CD14-positive monocyte (primary cell): Measurements from ENCODE around the gene LRFN3. TPM values are rescaled to one million over a fixed set of nuclear protein-coding genes. Genes with fewer than 3 reads are reported as not detected.

ENCODE experiments used
- DNase-seq, 3 donors: peaks; one replicate each; pipeline ENCODE4 v3.0.0-alpha.2; 2011 to 2022
- H2AFZ ChIP-seq: 2 replicates; pipeline ENCODE4 v1.6.0; 2012; ENCODE audit warnings: mild to moderate bottlenecking, low read depth, low read length, inconsistent platforms; ENCODE audit not compliant: insufficient read depth, poor library complexity, severe bottlenecking
- H3K27ac ChIP-seq, 2 donors: 1 replicate in 1 of 2; 2 replicates in 1 of 2; pipeline ENCODE4 v1.5.1; 2012 to 2013; ENCODE audit warnings: low read length in 2 of 2, control low read depth in 1 of 2, inconsistent platforms in 1 of 2, low read depth in 1 of 2, mild to moderate bottlenecking in 1 of 2
- H3K27me3 ChIP-seq, 2 donors: one replicate each; pipeline versions ENCODE4 v1.6.0 to v1.6.1; 2011 to 2013; ENCODE audit warnings: low read length in 2 of 2; ENCODE audit not compliant: control insufficient read depth in 2 of 2, insufficient read depth in 2 of 2
- H3K36me3 ChIP-seq, 2 donors: replicated peaks in 1 of 2; 1 replicate in 1 of 2; 2 replicates in 1 of 2; pipeline versions ENCODE4 v1.5.1 to v1.6.1; 2012 to 2013; ENCODE audit warnings: low read length in 2 of 2, control low read depth in 1 of 2, inconsistent platforms in 1 of 2, mild to moderate bottlenecking in 1 of 2; ENCODE audit not compliant: insufficient read depth in 2 of 2, control insufficient read depth in 1 of 2
- H3K4me1 ChIP-seq, 2 donors: 1 replicate in 1 of 2; 2 replicates in 1 of 2; pipeline versions ENCODE4 v1.5.1 to v1.6.1; 2012 to 2013; ENCODE audit warnings: low read length in 2 of 2, control low read depth in 1 of 2, inconsistent platforms in 1 of 2, mild to moderate bottlenecking in 1 of 2, moderate library complexity in 1 of 2; ENCODE audit not compliant: insufficient read depth in 2 of 2, control insufficient read depth in 1 of 2
- H3K4me2 ChIP-seq: replicated peaks from 2 replicates; pipeline ENCODE3; 2012; ENCODE audit warnings: low read length, moderate library complexity, mild to moderate bottlenecking; ENCODE audit not compliant: poor library complexity, severe bottlenecking; ENCODE audit errors: extremely low read depth
- H3K4me3 ChIP-seq, 3 experiments: fragments of 200-600 bp in 1 of 3; sonication (generic) in 1 of 3; replicated peaks in 1 of 3; 1 replicate in 2 of 3; 2 replicates in 1 of 3; pipeline ENCODE4 v1.5.1; 2011 to 2013; ENCODE audit warnings: low read length in 3 of 3, mild to moderate bottlenecking in 3 of 3, control low read depth in 2 of 3, low read depth in 2 of 3, inconsistent platforms in 1 of 3, moderate library complexity in 1 of 3
- H3K79me2 ChIP-seq: 2 replicates; pipeline ENCODE4 v1.6.0; 2012; ENCODE audit warnings: mild to moderate bottlenecking, control low read depth, inconsistent platforms, low read length, moderate library complexity; ENCODE audit not compliant: insufficient read depth
- H3K9ac ChIP-seq: 2 replicates; pipeline ENCODE4 v1.6.0; 2017; ENCODE audit warnings: low read length, mild to moderate bottlenecking; ENCODE audit not compliant: insufficient read depth, poor library complexity, severe bottlenecking
- H3K9me3 ChIP-seq, 2 donors: replicated peaks in 1 of 2; 1 replicate in 1 of 2; 2 replicates in 1 of 2; pipeline versions ENCODE4 v1.5.1 to v1.6.1; 2012 to 2013; ENCODE audit warnings: low read length in 2 of 2, control low read depth in 1 of 2; ENCODE audit not compliant: control insufficient read depth in 1 of 2, insufficient read depth in 1 of 2
- H4K20me1 ChIP-seq: 2 replicates; pipeline ENCODE4 v1.6.0; 2012; ENCODE audit warnings: mild to moderate bottlenecking, low read length, control low read depth, moderate library complexity; ENCODE audit not compliant: insufficient read depth
- H3K27ac Mint-ChIP-seq, 7 donors: one replicate each; pipeline ENCODE4 v1.8.0; 2020; ENCODE audit warnings: mild to moderate bottlenecking in 7 of 7, mixed read lengths in 7 of 7, moderate library complexity in 6 of 7, inconsistent platforms in 2 of 7
- H3K27me3 Mint-ChIP-seq, 3 donors: one replicate each; pipeline ENCODE4 v1.8.0; 2021 to 2022; ENCODE audit warnings: low read depth in 3 of 3, mild to moderate bottlenecking in 3 of 3, mixed read lengths in 3 of 3, moderate library complexity in 3 of 3, inconsistent platforms in 1 of 3
- H3K36me3 Mint-ChIP-seq, 2 donors: one replicate each; pipeline ENCODE4 v1.8.0; 2020; ENCODE audit warnings: mixed read lengths in 2 of 2, inconsistent platforms in 1 of 2, mild to moderate bottlenecking in 1 of 2
- H3K4me1 Mint-ChIP-seq: one replicate; pipeline ENCODE4 v1.8.0; 2020; ENCODE audit warnings: mild to moderate bottlenecking, mixed read lengths
- H3K4me3 Mint-ChIP-seq, 2 donors: one replicate each; pipeline ENCODE4 v1.8.0; 2020; ENCODE audit warnings: mild to moderate bottlenecking in 2 of 2, mixed read lengths in 2 of 2, moderate library complexity in 1 of 2
- H3K9me3 Mint-ChIP-seq, 7 donors: one replicate each; pipeline ENCODE4 v1.8.0; 2020 to 2022; ENCODE audit warnings: mixed read lengths in 7 of 7, mild to moderate bottlenecking in 6 of 7, moderate library complexity in 6 of 7, inconsistent platforms in 2 of 7
- CTCF ChIP-seq: fragments of 200-600 bp; IDR thresholded peaks from one replicate; pipeline ENCODE4 v1.8.0; 2022; ENCODE audit warnings: antibody characterized with exemption, mild to moderate bottlenecking
- WGBS: methylation state at CpG from one replicate; pipeline ENCODE4 v1.1.5; 2013; ENCODE audit warnings: missing lambda C conversion rate; ENCODE audit not compliant: insufficient coverage; 5-methylcytosine and 5-hydroxymethylcytosine counted together
- intact Hi-C, 2 donors: fragments of 100-400 bp; cut with micrococcal nuclease; formaldehyde crosslinking; loops; one replicate each; pipeline versions ENCODE4 v1.15.0 to v1.15.1; 2023
- polyA plus RNA-seq, 3 donors: library from polyadenylated mRNA; depleted of rRNA in 1 of 3; unstranded in 2 of 3; stranded (reverse) in 1 of 3; fragments of 300-500 nt in 2 of 3; fragments of >200 nt in 1 of 3; fragmentation: Illumina TruSeq in 2 of 3; gene quantifications; 1 replicate in 2 of 3; 2 replicates in 1 of 3; pipeline ENCODE4 v1.2.3, GENCODE V29; 2012 to 2021

LRFN3 gene
- polyA plus RNA-seq, 3 donors: 0.04 TPM; not detected in 2

- H3K4me1 ChIP-seq: peaks cover 88 to 99% of the 10 kb centered on the region in 2 donors
- H2AFZ ChIP-seq: no peak overlapping the region
- DNase-seq: no peak
- 58% methylated on average over 9 of the region's 12 CpGs for WGBS
- intact Hi-C loops: loop anchor here in 1 of 2 donors (10.0 kb wide), 4 partner anchors 147 to 463 kb away; partner anchors contain the start of genes FFAR2, IGFLR1, LIN37 and OVOL3
- no peaks in the 10 kb centered on the region for H3K27me3 ChIP-seq
- H3K36me3 Mint-ChIP-seq: peaks cover 33 to 41% of the 10 kb centered on the region in 2 donors
- peak overlapping the region; percentile 51 to 99 (median 97) for H3K4me3 ChIP-seq
- peaks cover 18 to 21% of the 10 kb centered on the region in 2 donors for H3K36me3 ChIP-seq
- H3K4me1 Mint-ChIP-seq: peaks cover 77% of the 10 kb centered on the region
- H3K27ac Mint-ChIP-seq: peak overlapping the region; percentile 96 to 100 (median 100)
- peaks cover 64% of the 10 kb centered on the region for H3K79me2 ChIP-seq
- peaks cover 0 to 2% (median 0%) of the 10 kb centered on the region in 7 donors for H3K9me3 Mint-ChIP-seq
- no peaks in the 10 kb centered on the region for H4K20me1 ChIP-seq
- H3K27ac ChIP-seq: peak overlapping the region; percentile 97 to 98
- H3K4me2 ChIP-seq: peak overlapping the region; percentile 100
- no peak for TF ChIP-seq CTCF
- peaks cover 0 to 9% (median 0%) of the 10 kb centered on the region in 3 donors for H3K27me3 Mint-ChIP-seq
- H3K9me3 ChIP-seq: no peaks in the 10 kb centered on the region
- peak overlapping the region; percentile 82 for H3K9ac ChIP-seq
- H3K4me3 Mint-ChIP-seq: peak overlapping the region; percentile 95 to 97
Measured at GRCh38 chr19:35907377-35907745, 28.8 kb upstream of the LRFN3 start.

GRCh38 chr19:35908010-35908441, 28.1 kb upstream of the LRFN3 start, which contains the start of gene TYROBP:
TSS of gene TYROBP (minus strand) at chr19:35908295. CDS start at chr19:35908228, 67 bp downstream.
- TF ChIP-seq CTCF: no peak
- H3K27ac Mint-ChIP-seq: peak within 1 kb of the TSS; percentile 96 to 100 (median 100)
- Histone ChIP-seq H3K4me3 (peak within 1 kb of the TSS; percentile 51 to 99 (median 97)), H3K9ac (peak within 1 kb of the TSS; percentile 82), H3K4me1 (peaks cover 86 to 99% of the 10 kb centered on the region in 2 donors), H4K20me1 (no peaks in the 10 kb centered on the region), H3K4me2 (peak within 1 kb of the TSS; percentile 100), H3K27ac (peak within 1 kb of the TSS; percentile 97 to 98), H3K36me3 (peaks cover 18 to 21% of the 10 kb centered on the region in 2 donors), H2AFZ (no peak within 1 kb of the TSS), H3K27me3 (no peaks in the 10 kb centered on the region), H3K9me3 (no peaks in the 10 kb centered on the region), H3K79me2 (peaks cover 57% of the 10 kb centered on the region)
- intact Hi-C loops: loop anchor here in 1 of 2 donors (10.0 kb wide), 4 partner anchors 147 to 463 kb away; partner anchors contain the start of genes FFAR2, IGFLR1, LIN37 and OVOL3
- H3K27me3 Mint-ChIP-seq: peaks cover 0 to 9% (median 0%) of the 10 kb centered on the region in 3 donors
- peaks cover 33 to 41% of the 10 kb centered on the region in 2 donors for H3K36me3 Mint-ChIP-seq
- H3K4me1 Mint-ChIP-seq: peaks cover 71% of the 10 kb centered on the region
- peaks cover 0 to 1% (median 0%) of the 10 kb centered on the region in 7 donors for H3K9me3 Mint-ChIP-seq
- peak within 1 kb of the TSS; percentile 95 to 97 for H3K4me3 Mint-ChIP-seq
- DNase-seq: peak; percentile 55 to 68 (median 57)
- 13% methylated on average over 8 of the region's 9 CpGs for WGBS
